ENCODE data around the gene NFIB. TPM values are rescaled to one million over a fixed set of nuclear protein-coding genes. Genes with fewer than 3 reads are reported as not detected.

Gene NFIB
- total RNA-seq, 1 experiment from 2014 or later, result 12.5 TPM

DNA sequence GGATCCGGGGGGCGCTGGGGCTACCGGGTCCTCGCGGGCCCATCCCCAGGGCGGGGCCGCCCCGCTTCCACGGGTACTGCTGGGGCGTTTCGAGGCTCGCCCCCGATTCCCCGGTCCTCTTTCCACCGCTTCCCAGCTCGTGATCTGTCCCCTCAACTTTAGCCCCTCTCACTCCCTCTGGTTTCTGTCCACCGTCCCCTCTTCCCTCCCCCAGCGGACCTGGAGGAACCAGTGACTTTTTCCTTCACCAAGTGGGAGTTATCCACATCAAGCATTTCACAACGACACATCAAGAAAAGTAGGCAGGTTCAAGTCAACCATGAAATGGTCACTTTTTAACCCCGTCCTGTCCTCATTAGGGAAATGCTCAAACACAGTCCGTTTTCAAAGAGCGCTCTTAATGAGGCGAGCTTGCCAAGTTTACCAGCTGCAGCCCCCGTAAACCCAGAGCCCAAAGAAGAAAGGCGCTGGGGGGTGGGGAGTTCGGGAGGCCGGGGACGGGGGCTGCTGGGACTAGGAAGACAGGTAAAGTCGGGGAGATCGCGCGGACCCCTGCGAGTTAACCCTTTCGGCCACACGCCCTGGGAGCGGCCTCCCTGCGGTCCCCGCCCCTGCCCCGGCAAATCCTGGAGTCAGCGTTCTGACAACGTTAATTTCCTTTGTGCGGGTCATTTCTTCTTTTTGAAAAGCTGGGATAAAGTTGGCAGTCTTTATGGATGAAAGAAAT lies 2.1 kb upstream of the NFIB start:
- Mint-ChIP-seq H3K4me3 (peak overlapping the region; percentile 97), H3K27me3 (ENCODE audit: low read depth) (peaks cover 53% of the 10 kb centered on the region), H3K27ac (peak overlapping the region; percentile 98), H3K36me3 (no peaks in the 10 kb centered on the region), H3K9me3 (no peaks in the 10 kb centered on the region), H3K4me1 (peaks cover 55% of the 10 kb centered on the region)
- TF ChIP-seq CREM (CRISPR knock-in tag; IDR thresholded peaks at IDR 0.05) (0 out of 2 replicates have a peak, but pooled peaks have one; percentile 37), FOXK1 (CRISPR knock-in tag; IDR thresholded peaks at IDR 0.05) (peak; percentile 18; the same call in 1 of the 2 replicates)
- TF ChIP-seq, protein P1, sequence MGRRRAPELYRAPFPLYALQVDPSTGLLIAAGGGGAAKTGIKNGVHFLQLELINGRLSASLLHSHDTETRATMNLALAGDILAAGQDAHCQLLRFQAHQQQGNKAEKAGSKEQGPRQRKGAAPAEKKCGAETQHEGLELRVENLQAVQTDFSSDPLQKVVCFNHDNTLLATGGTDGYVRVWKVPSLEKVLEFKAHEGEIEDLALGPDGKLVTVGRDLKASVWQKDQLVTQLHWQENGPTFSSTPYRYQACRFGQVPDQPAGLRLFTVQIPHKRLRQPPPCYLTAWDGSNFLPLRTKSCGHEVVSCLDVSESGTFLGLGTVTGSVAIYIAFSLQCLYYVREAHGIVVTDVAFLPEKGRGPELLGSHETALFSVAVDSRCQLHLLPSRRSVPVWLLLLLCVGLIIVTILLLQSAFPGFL (CRISPR knock-in tag; IDR thresholded peaks at IDR 0.05; ENCODE audit: borderline replicate concordance), result no peak
- ChIA-PET CTCF (interaction anchor here (1.3 to 2.2 kb wide), 2 partner anchors 33 to 38 kb away, joined by 3 to 4 read pairs; no protein-coding TSS in a partner anchor), POLR2A (interaction anchor here (1.1 to 1.7 kb wide), 4 partner anchors 29 to 37 kb away, joined by 3 to 9 read pairs (median 5); no protein-coding TSS in a partner anchor)
- DNase-seq (ENCODE audit: low spot score), result peak; percentile 66
- ATAC-seq, result peak; percentile 12

DNA sequence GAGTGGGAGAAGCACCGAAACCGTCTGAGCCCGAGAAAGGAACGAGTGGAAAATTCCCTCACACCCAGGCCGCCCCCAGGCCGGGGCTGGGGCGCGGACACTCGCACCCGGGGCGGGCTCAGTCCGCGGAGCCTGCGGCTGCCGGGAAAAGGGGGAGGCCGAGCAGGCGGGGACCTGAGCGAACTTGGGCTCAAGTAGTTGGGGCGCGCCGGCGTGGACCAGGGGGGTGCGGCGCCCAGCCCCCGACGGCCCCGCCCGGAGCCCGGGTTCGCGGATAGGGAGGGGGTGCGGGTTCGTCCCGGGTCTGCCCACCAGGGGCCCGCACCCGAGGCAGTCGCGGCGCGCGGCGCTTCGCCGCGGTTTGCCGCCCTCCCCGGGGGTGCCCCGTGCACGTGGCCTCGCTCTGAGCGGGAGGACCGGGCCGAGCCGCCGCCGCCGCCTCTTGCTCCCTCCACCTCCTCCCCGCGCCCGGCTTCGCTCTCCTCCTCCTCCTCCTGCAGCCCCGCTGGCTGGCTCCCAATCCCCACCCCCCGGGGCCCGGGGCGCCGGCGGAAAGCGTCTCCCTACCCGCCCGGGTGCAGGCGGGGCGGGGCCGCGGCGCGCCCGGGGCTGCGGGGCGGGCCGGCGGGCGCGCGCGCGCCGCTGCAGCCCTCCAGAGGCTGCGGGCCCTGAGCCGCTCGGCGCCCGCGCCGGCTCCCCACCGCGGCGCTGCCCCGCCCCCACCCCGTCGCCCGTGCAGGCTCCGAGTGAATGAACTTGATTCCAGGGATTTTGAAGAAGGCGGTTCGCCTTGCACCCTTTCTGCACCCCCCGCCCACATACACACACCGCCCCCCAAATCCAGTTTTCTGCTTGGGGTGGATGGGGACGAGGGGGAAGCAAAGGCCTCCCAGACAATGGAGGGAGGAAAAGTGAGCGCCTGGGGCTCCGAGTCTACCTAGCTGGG lies 1.3 kb upstream of the NFIB start:
- ATAC-seq, result peak; percentile 36
- Mint-ChIP-seq H3K4me1 (peaks cover 52% of the 10 kb centered on the region), H3K36me3 (no peaks in the 10 kb centered on the region), H3K27me3 (ENCODE audit: low read depth) (peaks cover 44% of the 10 kb centered on the region), H3K4me3 (peak overlapping the region; percentile 97), H3K27ac (peak overlapping the region; percentile 96), H3K9me3 (no peaks in the 10 kb centered on the region)
- peak; percentile 70 for DNase-seq (ENCODE audit: low spot score)
- ChIA-PET CTCF (interaction anchor here (1.3 to 2.2 kb wide), 2 partner anchors 34 to 39 kb away, joined by 3 to 4 read pairs; no protein-coding TSS in a partner anchor), POLR2A (interaction anchor here (0.6 to 1.7 kb wide), 5 partner anchors 9 to 448 kb away, joined by 3 to 9 read pairs (median 4); no protein-coding TSS in a partner anchor)
- TF ChIP-seq ZNF671 (CRISPR knock-in tag; IDR thresholded peaks at IDR 0.05) (no peak), FOXP1 (CRISPR knock-in tag; IDR thresholded peaks at IDR 0.05; ENCODE audit: borderline replicate concordance) (peak; percentile 75), NR1H2 (CRISPR knock-in tag; IDR thresholded peaks at IDR 0.05) (no peak), SP1 (CRISPR knock-in tag; conservative IDR thresholded peaks at IDR 0.05) (no peak; the same call in 1 of the 2 replicates), ETV6 (CRISPR knock-in tag; IDR thresholded peaks at IDR 0.05) (no peak), GRHL2 (CRISPR knock-in tag; IDR thresholded peaks at IDR 0.05; ENCODE audit: insufficient replicate concordance, severe bottlenecking) (no peak), CREB1 (CRISPR knock-in tag; IDR thresholded peaks at IDR 0.05) (no peak), SOX15 (CRISPR knock-in tag; IDR thresholded peaks at IDR 0.05) (no peak), FOXK1 (CRISPR knock-in tag; IDR thresholded peaks at IDR 0.05) (no peak; the same call in 1 of the 2 replicates), ZNF416 (CRISPR knock-in tag; IDR thresholded peaks at IDR 0.05) (peak; percentile 80; the same call in 1 of the 2 replicates), PRRX2 (CRISPR knock-in tag; IDR thresholded peaks at IDR 0.05) (no peak), KAT7 (CRISPR knock-in tag; IDR thresholded peaks at IDR 0.05; ENCODE audit: borderline replicate concordance) (peak; percentile 23; the same call in 1 of the 2 replicates), CREM (CRISPR knock-in tag; IDR thresholded peaks at IDR 0.05) (0 out of 2 replicates have a peak, but pooled peaks have one; percentile 18), MXD4 (CRISPR knock-in tag; IDR thresholded peaks at IDR 0.05; ENCODE audit: borderline replicate concordance) (no peak), ESRRA (CRISPR knock-in tag; IDR thresholded peaks at IDR 0.05; ENCODE audit: borderline replicate concordance) (no peak)
- TF ChIP-seq, protein P2, sequence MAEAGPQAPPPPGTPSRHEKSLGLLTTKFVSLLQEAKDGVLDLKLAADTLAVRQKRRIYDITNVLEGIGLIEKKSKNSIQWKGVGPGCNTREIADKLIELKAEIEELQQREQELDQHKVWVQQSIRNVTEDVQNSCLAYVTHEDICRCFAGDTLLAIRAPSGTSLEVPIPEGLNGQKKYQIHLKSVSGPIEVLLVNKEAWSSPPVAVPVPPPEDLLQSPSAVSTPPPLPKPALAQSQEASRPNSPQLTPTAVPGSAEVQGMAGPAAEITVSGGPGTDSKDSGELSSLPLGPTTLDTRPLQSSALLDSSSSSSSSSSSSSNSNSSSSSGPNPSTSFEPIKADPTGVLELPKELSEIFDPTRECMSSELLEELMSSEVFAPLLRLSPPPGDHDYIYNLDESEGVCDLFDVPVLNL (CRISPR knock-in tag; IDR thresholded peaks at IDR 0.05; ENCODE audit: borderline replicate concordance, low read depth), result no peak
- TF ChIP-seq, protein P3, sequence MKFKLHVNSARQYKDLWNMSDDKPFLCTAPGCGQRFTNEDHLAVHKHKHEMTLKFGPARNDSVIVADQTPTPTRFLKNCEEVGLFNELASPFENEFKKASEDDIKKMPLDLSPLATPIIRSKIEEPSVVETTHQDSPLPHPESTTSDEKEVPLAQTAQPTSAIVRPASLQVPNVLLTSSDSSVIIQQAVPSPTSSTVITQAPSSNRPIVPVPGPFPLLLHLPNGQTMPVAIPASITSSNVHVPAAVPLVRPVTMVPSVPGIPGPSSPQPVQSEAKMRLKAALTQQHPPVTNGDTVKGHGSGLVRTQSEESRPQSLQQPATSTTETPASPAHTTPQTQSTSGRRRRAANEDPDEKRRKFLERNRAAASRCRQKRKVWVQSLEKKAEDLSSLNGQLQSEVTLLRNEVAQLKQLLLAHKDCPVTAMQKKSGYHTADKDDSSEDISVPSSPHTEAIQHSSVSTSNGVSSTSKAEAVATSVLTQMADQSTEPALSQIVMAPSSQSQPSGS (CRISPR knock-in tag; IDR thresholded peaks at IDR 0.05; ENCODE audit: borderline replicate concordance, low read depth), result no peak
- TF ChIP-seq, protein P4, sequence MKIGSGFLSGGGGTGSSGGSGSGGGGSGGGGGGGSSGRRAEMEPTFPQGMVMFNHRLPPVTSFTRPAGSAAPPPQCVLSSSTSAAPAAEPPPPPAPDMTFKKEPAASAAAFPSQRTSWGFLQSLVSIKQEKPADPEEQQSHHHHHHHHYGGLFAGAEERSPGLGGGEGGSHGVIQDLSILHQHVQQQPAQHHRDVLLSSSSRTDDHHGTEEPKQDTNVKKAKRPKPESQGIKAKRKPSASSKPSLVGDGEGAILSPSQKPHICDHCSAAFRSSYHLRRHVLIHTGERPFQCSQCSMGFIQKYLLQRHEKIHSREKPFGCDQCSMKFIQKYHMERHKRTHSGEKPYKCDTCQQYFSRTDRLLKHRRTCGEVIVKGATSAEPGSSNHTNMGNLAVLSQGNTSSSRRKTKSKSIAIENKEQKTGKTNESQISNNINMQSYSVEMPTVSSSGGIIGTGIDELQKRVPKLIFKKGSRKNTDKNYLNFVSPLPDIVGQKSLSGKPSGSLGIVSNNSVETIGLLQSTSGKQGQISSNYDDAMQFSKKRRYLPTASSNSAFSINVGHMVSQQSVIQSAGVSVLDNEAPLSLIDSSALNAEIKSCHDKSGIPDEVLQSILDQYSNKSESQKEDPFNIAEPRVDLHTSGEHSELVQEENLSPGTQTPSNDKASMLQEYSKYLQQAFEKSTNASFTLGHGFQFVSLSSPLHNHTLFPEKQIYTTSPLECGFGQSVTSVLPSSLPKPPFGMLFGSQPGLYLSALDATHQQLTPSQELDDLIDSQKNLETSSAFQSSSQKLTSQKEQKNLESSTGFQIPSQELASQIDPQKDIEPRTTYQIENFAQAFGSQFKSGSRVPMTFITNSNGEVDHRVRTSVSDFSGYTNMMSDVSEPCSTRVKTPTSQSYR (CRISPR knock-in tag; IDR thresholded peaks at IDR 0.05), result 0 out of 2 replicates have a peak, but pooled peaks have one; percentile 11
- TF ChIP-seq, protein P5, sequence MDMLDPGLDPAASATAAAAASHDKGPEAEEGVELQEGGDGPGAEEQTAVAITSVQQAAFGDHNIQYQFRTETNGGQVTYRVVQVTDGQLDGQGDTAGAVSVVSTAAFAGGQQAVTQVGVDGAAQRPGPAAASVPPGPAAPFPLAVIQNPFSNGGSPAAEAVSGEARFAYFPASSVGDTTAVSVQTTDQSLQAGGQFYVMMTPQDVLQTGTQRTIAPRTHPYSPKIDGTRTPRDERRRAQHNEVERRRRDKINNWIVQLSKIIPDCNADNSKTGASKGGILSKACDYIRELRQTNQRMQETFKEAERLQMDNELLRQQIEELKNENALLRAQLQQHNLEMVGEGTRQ (CRISPR knock-in tag; IDR thresholded peaks at IDR 0.05), result peak; percentile 51
- TF ChIP-seq, protein P6, sequence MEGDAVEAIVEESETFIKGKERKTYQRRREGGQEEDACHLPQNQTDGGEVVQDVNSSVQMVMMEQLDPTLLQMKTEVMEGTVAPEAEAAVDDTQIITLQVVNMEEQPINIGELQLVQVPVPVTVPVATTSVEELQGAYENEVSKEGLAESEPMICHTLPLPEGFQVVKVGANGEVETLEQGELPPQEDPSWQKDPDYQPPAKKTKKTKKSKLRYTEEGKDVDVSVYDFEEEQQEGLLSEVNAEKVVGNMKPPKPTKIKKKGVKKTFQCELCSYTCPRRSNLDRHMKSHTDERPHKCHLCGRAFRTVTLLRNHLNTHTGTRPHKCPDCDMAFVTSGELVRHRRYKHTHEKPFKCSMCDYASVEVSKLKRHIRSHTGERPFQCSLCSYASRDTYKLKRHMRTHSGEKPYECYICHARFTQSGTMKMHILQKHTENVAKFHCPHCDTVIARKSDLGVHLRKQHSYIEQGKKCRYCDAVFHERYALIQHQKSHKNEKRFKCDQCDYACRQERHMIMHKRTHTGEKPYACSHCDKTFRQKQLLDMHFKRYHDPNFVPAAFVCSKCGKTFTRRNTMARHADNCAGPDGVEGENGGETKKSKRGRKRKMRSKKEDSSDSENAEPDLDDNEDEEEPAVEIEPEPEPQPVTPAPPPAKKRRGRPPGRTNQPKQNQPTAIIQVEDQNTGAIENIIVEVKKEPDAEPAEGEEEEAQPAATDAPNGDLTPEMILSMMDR (IDR thresholded peaks at IDR 0.05), result no peak
